Measurements from ENCODE around the gene CHRM1. TPM values are rescaled to one million over a fixed set of nuclear protein-coding genes. Genes with fewer than 3 reads are reported as not detected.
"Not testable (repeated sequence)": the region's sequence is repeated elsewhere in the genome, so short reads cannot be mapped to it uniquely, and the experiment has no call there.

The CHRM1 gene
- total RNA-seq, 1 donor from 2014 or later = 4.7 TPM

DNA sequence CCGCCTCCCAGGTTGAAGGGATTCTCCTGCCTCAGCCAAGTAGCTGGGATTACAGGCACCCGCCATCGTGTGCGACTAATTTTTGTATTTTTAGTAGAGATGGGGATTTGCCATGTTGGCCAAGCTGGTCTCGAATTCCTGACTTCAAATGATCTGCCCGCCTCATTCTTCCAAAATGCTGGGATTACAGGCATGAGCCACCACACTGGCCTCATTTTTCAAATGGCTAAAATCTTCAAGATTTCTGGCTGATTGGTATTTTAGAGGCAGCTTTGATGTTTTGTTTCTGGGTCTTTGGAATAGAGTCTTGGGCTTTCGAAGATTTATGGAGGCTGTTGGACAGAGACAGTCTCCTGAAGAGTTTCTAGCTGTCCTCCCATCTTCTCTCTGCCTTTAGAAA is 46.3 kb downstream of the CHRM1 start:
- intact Hi-C loops (cut with DNase I) = no loop called here
- Histone ChIP-seq H3K27ac (no peak overlapping the region), H3K36me3 (no peaks in the 10 kb centered on the region), H3K27me3 (no peaks in the 10 kb centered on the region), H3K4me3 (no peak overlapping the region), H3K4me1 (peaks cover 11% of the 10 kb centered on the region), H3K9me3 (no peaks in the 10 kb centered on the region)
- DNase-seq (no peak), ATAC-seq (no peak)
- TF ChIP-seq, protein P1, sequence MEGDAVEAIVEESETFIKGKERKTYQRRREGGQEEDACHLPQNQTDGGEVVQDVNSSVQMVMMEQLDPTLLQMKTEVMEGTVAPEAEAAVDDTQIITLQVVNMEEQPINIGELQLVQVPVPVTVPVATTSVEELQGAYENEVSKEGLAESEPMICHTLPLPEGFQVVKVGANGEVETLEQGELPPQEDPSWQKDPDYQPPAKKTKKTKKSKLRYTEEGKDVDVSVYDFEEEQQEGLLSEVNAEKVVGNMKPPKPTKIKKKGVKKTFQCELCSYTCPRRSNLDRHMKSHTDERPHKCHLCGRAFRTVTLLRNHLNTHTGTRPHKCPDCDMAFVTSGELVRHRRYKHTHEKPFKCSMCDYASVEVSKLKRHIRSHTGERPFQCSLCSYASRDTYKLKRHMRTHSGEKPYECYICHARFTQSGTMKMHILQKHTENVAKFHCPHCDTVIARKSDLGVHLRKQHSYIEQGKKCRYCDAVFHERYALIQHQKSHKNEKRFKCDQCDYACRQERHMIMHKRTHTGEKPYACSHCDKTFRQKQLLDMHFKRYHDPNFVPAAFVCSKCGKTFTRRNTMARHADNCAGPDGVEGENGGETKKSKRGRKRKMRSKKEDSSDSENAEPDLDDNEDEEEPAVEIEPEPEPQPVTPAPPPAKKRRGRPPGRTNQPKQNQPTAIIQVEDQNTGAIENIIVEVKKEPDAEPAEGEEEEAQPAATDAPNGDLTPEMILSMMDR (IDR thresholded peaks at IDR 0.05) = no peak

DNA sequence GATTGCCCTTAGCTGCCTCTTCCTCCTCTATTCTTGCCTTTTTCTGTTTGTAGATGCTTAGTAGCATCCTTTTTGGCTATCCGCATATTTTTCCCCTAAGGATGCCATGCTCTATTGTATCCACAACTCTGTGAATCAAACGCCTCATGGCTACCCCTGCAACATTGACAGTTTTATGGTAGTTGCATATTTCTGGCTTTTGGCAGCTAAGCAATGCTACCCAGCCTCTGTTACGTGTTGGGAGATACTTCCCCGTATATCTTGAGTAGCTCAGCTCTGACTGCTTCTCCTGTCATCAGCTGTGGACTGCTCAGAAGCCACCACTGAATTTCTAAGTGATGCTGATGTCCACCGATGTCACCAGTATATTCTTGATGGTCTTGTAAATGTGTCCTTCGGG is 55.5 kb downstream of the CHRM1 start:
- DNase-seq = no peak
- no peaks in the 10 kb centered on the region for H3K4me1 ChIP-seq
- H3K4me3 ChIP-seq = no peak overlapping the region
- no peaks in the 10 kb centered on the region for H3K36me3 ChIP-seq
- TF ChIP-seq, protein P1 (IDR thresholded peaks at IDR 0.05) = no peak
- ATAC-seq = no peak
- H3K27ac ChIP-seq = no peak overlapping the region
- intact Hi-C loops (cut with DNase I) = no loop called here
- no peaks in the 10 kb centered on the region for H3K9me3 ChIP-seq
- no peaks in the 10 kb centered on the region for H3K27me3 ChIP-seq

DNA sequence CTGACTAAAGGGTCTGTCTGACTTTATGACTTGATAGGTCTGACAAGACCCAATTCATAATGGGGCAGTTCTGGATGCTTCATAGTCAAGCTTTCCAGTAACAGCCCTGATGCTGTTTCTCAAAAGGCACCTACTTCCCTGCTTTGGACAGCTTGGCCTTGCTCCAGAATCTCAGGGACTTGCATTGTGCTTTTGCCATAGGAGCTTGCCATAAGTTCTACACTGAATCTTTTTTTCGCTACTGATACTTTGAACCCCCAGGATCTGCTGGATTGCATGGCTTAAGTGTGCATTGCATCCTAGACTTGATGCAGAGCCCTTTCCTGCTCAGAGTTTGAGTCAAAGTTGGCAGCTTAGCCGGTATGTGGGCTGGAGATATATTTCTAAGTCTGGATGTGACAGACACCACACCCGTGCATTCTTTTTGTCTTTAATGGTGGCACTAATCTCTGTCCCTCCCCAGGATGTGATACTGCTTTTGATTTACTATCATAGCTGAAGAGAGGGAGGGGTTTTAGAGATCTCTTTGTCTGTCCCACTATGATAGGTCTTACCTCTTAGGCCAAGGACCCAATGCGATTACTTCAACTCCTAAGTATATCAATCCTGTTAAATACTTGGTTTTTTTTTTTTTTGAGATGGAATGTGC is 57.4 kb downstream of the CHRM1 start:
- H3K4me3 ChIP-seq = no peak overlapping the region
- no peaks in the 10 kb centered on the region for H3K36me3 ChIP-seq
- TF ChIP-seq, protein P1 (IDR thresholded peaks at IDR 0.05) = no peak
- intact Hi-C loops (cut with DNase I) = no loop called here
- no peak overlapping the region for H3K27ac ChIP-seq
- no peaks in the 10 kb centered on the region for H3K27me3 ChIP-seq
- no peaks in the 10 kb centered on the region for H3K4me1 ChIP-seq
- H3K9me3 ChIP-seq = no peaks in the 10 kb centered on the region
- DNase-seq (no peak), ATAC-seq (no peak)

DNA sequence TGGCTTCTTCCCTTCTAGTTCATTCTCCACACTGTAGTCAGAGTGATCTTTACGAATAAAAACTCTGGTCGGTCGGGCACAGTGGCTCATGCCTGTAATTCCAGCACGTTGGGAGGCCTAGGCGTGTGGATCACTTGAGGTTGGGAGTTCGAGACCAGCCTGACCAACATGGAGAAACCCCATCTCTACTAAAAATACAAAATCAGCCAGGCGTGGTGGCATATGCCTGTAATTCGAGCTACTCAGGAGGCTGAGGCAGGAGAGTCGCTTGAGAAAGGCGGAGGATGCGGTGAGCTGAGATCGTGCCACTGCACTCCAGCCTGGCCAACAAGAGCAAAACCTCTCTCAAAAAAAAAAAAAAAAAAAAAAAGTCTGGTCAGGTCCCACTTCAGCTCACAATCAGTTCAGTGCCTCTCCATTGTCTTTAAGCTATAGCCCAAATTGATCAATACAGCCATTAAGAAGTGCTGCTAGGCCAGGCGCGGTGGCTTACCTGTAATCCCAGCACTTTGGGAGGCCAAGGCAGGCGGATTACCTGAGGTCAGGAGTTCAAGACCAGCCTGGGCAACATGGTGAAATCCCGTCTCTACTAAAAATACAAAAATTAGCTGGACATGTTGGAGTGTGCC is 59.5 kb downstream of the CHRM1 start:
- ATAC-seq; H3K4me3 ChIP-seq; H3K27me3 ChIP-seq; intact Hi-C loops (cut with DNase I); H3K27ac ChIP-seq; H3K36me3 ChIP-seq; DNase-seq; H3K9me3 ChIP-seq; H3K4me1 ChIP-seq: not testable (repeated sequence)

DNA sequence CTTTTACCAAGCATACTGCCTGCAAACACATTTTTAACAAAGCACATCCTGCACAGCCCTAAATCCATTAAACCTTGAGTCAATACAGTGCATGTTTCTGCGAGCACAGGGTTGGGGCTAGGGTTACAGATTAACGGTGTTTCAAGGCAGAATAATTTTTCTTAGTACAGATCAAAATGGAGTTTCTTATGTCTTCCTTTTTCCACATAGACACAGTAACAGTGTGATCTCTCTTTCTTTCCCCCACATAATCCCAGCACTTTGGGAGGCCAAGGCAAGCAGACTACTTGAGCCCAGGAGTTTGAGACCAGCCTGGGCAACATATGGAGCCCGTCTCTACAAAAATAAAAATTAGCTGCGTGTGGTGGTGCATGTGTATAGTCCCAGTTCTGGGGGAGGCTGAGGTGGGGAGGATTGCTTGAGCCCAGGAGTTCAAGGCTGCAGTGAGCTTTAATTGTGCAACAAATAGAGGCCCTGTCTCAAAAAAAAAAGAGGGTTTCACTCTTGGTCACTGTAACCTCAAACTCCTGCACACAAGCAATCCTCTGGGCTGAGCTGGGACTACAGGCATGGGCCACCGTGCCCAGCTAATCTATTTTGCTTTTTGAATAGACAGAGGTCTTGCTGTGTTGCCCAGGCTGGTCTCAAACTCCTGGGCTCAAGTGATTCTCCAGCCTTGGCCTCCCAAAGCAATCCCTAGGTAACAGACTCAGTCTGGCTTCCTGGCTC is 60.2 kb downstream of the CHRM1 start:
- no peak overlapping the region for H3K27ac ChIP-seq
- H3K4me3 ChIP-seq = no peak overlapping the region
- no peaks in the 10 kb centered on the region for H3K27me3 ChIP-seq
- no peaks in the 10 kb centered on the region for H3K9me3 ChIP-seq
- ATAC-seq (no peak), DNase-seq (no peak)
- H3K36me3 ChIP-seq = no peaks in the 10 kb centered on the region
- TF ChIP-seq, protein P1 (IDR thresholded peaks at IDR 0.05) = no peak
- H3K4me1 ChIP-seq = peaks cover 6% of the 10 kb centered on the region
- intact Hi-C loops (cut with DNase I) = no loop called here

DNA sequence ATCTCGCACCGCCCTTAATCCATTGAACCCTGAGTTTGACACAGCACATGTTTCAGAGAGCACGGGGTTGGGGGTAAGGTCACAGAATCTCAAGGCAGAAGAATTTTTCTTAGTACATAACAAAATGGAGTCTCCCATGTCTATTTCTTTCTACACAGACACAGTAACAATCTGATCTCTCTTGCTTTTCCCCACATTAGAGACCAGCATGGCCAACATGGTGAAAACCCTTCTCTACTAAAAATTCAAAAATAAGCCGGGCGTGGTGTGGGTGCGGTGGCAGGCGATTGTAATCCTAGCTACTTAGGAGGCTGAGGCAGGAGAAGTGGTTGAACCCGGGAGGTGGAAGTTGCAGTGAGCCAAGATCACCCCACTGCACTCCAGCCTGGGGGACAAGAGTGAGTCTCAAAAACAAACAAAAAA is 61.9 kb downstream of the CHRM1 start:
- not testable (repeated sequence) for H3K27ac ChIP-seq, ATAC-seq, H3K27me3 ChIP-seq, H3K36me3 ChIP-seq, DNase-seq, H3K9me3 ChIP-seq, H3K4me3 ChIP-seq
- intact Hi-C loops (cut with DNase I) = loop anchor here (10.0 kb wide), 1 partner anchor 64 kb away; the partner anchor contains the start of gene TMEM223
- H3K4me1 ChIP-seq = peaks cover 15% of the 10 kb centered on the region

Other genes with a start within 250 kb of the CHRM1 start
- 5.7 TPM for gene UQCC3, start 249.7 kb downstream of the CHRM1 start, total RNA-seq
- 6.1 TPM for gene LBHD1, start 249.1 kb downstream of the CHRM1 start, total RNA-seq
- gene UBXN1, start 242.3 kb downstream of the CHRM1 start, total RNA-seq = 95.2 TPM
- 2.0 TPM for gene LRRN4CL, start 231.8 kb downstream of the CHRM1 start, total RNA-seq
- gene BSCL2, start 213.9 kb downstream of the CHRM1 start, total RNA-seq = 65.6 TPM
- gene GNG3, start 213.7 kb downstream of the CHRM1 start, total RNA-seq = not detected
- gene HNRNPUL2, start 193.9 kb downstream of the CHRM1 start, total RNA-seq = 43.1 TPM
- gene TTC9C, start 192.9 kb downstream of the CHRM1 start, total RNA-seq = 31.3 TPM
- 12.5 TPM for gene ZBTB3, start 167.2 kb downstream of the CHRM1 start, total RNA-seq
- gene POLR2G, start 159.8 kb downstream of the CHRM1 start, total RNA-seq = 54.7 TPM
- gene TAF6L, start 150.0 kb downstream of the CHRM1 start, total RNA-seq = 23.9 TPM
- 52.4 TPM for gene TMEM179B, start 134.0 kb downstream of the CHRM1 start, total RNA-seq
- gene TMEM223, start 129.4 kb downstream of the CHRM1 start, total RNA-seq = 14.8 TPM
- gene NXF1, start 115.9 kb downstream of the CHRM1 start, total RNA-seq = 96.2 TPM
- 40.9 TPM for gene STX5, start 89.3 kb downstream of the CHRM1 start, total RNA-seq
- not detected for gene TEX54, start 88.5 kb downstream of the CHRM1 start, total RNA-seq
- gene WDR74, start 81.8 kb downstream of the CHRM1 start, total RNA-seq = 43.9 TPM
- gene SLC3A2, start 40.5 kb downstream of the CHRM1 start, total RNA-seq = 255 TPM
- not detected for gene SLC22A6, start 63.6 kb upstream of the CHRM1 start, total RNA-seq
- not detected for gene SLC22A8, start 94.5 kb upstream of the CHRM1 start, total RNA-seq
- gene SLC22A24, start 222.9 kb upstream of the CHRM1 start, total RNA-seq = not detected

All from upper lobe of right lung (tissue), 1 donor.